H4 (cell line): ENCODE measurements around the gene PCOLCE2. TPM values are rescaled to one million over a fixed set of nuclear protein-coding genes. Genes with fewer than 3 reads are reported as not detected.
A peak's percentile ranks its signal among the peaks of the same experiment; 100 is the strongest.
"Not testable (repeated sequence)": the region's sequence is repeated elsewhere in the genome, so short reads cannot be mapped to it uniquely, and the experiment has no call there.

Source experiments
- DNase-seq: peaks from one replicate; pipeline ENCODE4 v3.0.0-alpha.2; 2015; ENCODE audit warnings: low spot score
- total RNA-seq: library from RNA; depleted of rRNA; stranded (reverse); fragments of >200 nt; shearing (Covaris generic); gene quantifications from 2 replicates; pipeline ENCODE4 v1.2.3, GENCODE V29; 2014

PCOLCE2 gene
- total RNA-seq, 1 experiment from 2014 or later, result 30.5 TPM

GRCh38 chr3:142898346-142899213, 9.7 kb upstream of the PCOLCE2 start:
- no peak for DNase-seq

GRCh38 chr3:142897807-142898206, 8.9 kb upstream of the PCOLCE2 start:
- no peak for DNase-seq

- no peak for DNase-seq
These were observed 8.1 kb upstream of the PCOLCE2 start for GRCh38 chr3:142896996-142897395.

GRCh38 chr3:142896201-142896755, 7.4 kb upstream of the PCOLCE2 start:
- peak; percentile 62 for DNase-seq

GRCh38 chr3:142894493-142894892, 5.6 kb upstream of the PCOLCE2 start:
- DNase-seq, result no peak

GRCh38 chr3:142892714-142893113, 3.8 kb upstream of the PCOLCE2 start:
- DNase-seq, result no peak

- DNase-seq, result no peak
These were observed 1.7 kb upstream of the PCOLCE2 start for GRCh38 chr3:142890592-142890991.

GRCh38 chr3:142889212-142890014, 530 bp upstream of the PCOLCE2 start:
- no peak for DNase-seq

GRCh38 chr3:142888099-142888480, 793 bp downstream of the PCOLCE2 start:
- DNase-seq, result peak; percentile 77

GRCh38 chr3:142886940-142887339, 1.9 kb downstream of the PCOLCE2 start:
- DNase-seq, result peak; percentile 27

GRCh38 chr3:142886021-142886420, 2.9 kb downstream of the PCOLCE2 start:
- DNase-seq, result no peak

- DNase-seq, result no peak
These were observed 4.4 kb downstream of the PCOLCE2 start for GRCh38 chr3:142884531-142884930.

GRCh38 chr3:142883534-142883933, 5.3 kb downstream of the PCOLCE2 start:
- not testable (repeated sequence) for DNase-seq

GRCh38 chr3:142881445-142882224, 7.2 kb downstream of the PCOLCE2 start:
- no peak for DNase-seq

GRCh38 chr3:142878649-142879300, 10.1 kb downstream of the PCOLCE2 start:
- DNase-seq, result no peak

GRCh38 chr3:142876417-142876816, 12.5 kb downstream of the PCOLCE2 start:
- no peak for DNase-seq

GRCh38 chr3:142875583-142876207, 13.2 kb downstream of the PCOLCE2 start:
- DNase-seq, result no peak

GRCh38 chr3:142875099-142875498, 13.8 kb downstream of the PCOLCE2 start:
- no peak for DNase-seq

- DNase-seq, result not testable (repeated sequence)
These were observed 20.5 kb downstream of the PCOLCE2 start for GRCh38 chr3:142868382-142868781.

GRCh38 chr3:142866841-142867631, 21.8 kb downstream of the PCOLCE2 start:
- no peak for DNase-seq
